RWPE1 (cell line): ENCODE measurements around the gene MYRIP.

Source experiments
- CTCF ChIA-PET: fragments of 350-600 bp; sonication (Branson Sonifier 250); formaldehyde crosslinking; extraction: SDS; loops from one replicate; lab custom pipeline; 2021; lab: Yijun Ruan, JAX
- POLR2A ChIA-PET: fragments of 400-600 bp; formaldehyde crosslinking; extraction: SDS; loops from one replicate; lab custom pipeline; 2020; ENCODE audit warnings: antibody characterized with exemption; ENCODE audit not compliant: low non-redundant PET; lab: Yijun Ruan, JAX
- DNase-seq: peaks from one replicate; pipeline ENCODE4 v3.0.0; 2012; ENCODE audit warnings: low spot score
- H3K27ac ChIP-seq: fragments of 450-650 bp; 2 replicates; pipeline ENCODE4 v1.5.1; 2017
- TF ChIP-seq, protein P1 (sequence below): fragments of 450-650 bp; conservative IDR thresholded peaks from 2 replicates; pipeline ENCODE4 v1.5.1; 2017; ENCODE audit warnings: low read depth, mild to moderate bottlenecking

Gene MYRIP

GRCh38 chr3:40229963-40230362, 420.6 kb downstream of the MYRIP start:
- CTCF ChIA-PET, result no interaction called here
- POLR2A ChIA-PET, result no interaction called here
- no peak for DNase-seq
- TF ChIP-seq, protein P1, sequence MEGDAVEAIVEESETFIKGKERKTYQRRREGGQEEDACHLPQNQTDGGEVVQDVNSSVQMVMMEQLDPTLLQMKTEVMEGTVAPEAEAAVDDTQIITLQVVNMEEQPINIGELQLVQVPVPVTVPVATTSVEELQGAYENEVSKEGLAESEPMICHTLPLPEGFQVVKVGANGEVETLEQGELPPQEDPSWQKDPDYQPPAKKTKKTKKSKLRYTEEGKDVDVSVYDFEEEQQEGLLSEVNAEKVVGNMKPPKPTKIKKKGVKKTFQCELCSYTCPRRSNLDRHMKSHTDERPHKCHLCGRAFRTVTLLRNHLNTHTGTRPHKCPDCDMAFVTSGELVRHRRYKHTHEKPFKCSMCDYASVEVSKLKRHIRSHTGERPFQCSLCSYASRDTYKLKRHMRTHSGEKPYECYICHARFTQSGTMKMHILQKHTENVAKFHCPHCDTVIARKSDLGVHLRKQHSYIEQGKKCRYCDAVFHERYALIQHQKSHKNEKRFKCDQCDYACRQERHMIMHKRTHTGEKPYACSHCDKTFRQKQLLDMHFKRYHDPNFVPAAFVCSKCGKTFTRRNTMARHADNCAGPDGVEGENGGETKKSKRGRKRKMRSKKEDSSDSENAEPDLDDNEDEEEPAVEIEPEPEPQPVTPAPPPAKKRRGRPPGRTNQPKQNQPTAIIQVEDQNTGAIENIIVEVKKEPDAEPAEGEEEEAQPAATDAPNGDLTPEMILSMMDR, result no peak
- H3K27ac ChIP-seq, result no peak overlapping the region

- no peak overlapping the region for H3K27ac ChIP-seq
- TF ChIP-seq, protein P1, result no peak
- CTCF ChIA-PET, result interaction anchor here (0.6 kb wide), 1 partner anchor 53 kb away, joined by 7 read pairs; no protein-coding TSS in a partner anchor
- POLR2A ChIA-PET, result no interaction called here
- DNase-seq, result no peak
Observed at GRCh38 chr3:40230382-40230781, 421.0 kb downstream of the MYRIP start.

DNA sequence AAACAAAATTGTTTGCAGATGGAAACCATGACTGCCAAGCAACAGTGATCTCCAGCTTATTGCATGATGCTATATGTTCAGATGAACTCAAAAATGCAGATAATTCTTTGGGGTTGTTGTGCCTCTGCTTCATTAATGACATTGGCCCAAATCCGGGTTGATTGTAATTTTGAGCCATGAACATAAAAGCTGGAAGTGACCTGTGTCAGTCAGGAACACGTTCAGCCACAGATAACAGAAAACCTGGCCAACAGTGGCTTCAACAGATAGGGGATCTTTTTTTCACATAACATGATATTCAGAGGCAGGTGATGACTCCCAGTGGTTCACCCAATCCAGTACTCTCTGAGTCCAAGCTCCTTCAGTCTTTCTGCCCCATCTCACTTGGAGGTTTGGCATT, 423.2 kb downstream of the MYRIP start:
- no peak for DNase-seq
- ChIA-PET CTCF (no interaction called here), POLR2A (no interaction called here)
- TF ChIP-seq, protein P1, result no peak
- H3K27ac ChIP-seq, result no peak overlapping the region

DNA sequence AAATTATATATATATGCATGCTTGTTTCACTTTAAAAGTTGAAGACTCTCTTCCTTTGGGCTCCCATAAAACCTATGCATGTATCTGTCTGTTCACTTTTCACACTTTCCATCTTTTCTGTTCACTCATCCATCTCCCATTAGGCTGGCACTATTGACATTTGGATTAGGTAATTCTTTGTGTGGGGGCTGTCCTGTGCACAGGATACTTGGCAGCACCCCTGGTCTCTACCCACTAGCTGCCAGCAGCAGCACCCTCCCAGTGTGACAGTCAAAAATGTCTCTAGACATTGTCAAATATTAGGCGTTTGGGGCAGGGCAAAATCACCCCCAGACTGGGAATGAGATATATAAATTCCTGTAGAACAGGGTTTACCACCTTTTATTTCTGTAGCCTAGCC, 427.8 kb downstream of the MYRIP start:
- ChIA-PET POLR2A (no interaction called here), CTCF (no interaction called here)

GRCh38 chr3:40237889-40238571, 428.6 kb downstream of the MYRIP start:
- ChIA-PET CTCF (no interaction called here), POLR2A (no interaction called here)
- no peak for DNase-seq
- TF ChIP-seq, protein P1, result no peak
- no peak overlapping the region for H3K27ac ChIP-seq

More for the DNA sequence above, 427.8 kb downstream of the MYRIP start:
- TF ChIP-seq, protein P1, result no peak
- no peak overlapping the region for H3K27ac ChIP-seq
- no peak for DNase-seq

DNA sequence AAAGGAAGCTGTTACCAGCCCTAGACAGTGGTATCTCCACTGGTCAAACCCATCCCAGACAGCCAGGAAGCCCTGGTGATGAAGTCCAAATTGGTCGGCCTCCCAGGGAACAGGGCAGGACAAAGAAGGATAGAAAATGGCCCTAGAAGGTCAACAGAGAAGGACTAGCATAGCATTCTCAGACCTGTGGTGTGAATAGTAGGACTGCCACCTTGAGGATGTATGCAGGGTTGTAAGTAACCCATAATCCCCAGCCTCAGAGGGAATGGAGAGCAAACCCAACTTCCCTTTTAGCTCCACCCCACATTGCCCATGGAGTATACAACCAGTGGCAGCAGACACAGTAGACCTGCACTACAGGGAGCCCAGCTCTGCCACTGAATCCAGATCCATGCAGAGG, 431.5 kb downstream of the MYRIP start:
- CTCF ChIA-PET, result no interaction called here

More for the DNA sequence above, 431.5 kb downstream of the MYRIP start:
- POLR2A ChIA-PET, result no interaction called here
- TF ChIP-seq, protein P1, result no peak
- H3K27ac ChIP-seq, result no peak overlapping the region
- no peak for DNase-seq
